AG09319 (cell line): ENCODE data around the gene CHST13.
"Not testable (repeated sequence)": the region's sequence is repeated elsewhere in the genome, so short reads cannot be mapped to it uniquely, and the experiment has no call there.

Source experiments
- DNase-seq: peaks from one replicate; pipeline ENCODE4 v3.0.0-alpha.2; 2010; ENCODE audit warnings: low read depth; ENCODE audit errors: extremely low read depth
- TF ChIP-seq, protein P1 (sequence below): IDR thresholded peaks from 2 replicates; pipeline ENCODE4 v1.5.1; 2011; ENCODE audit warnings: low read depth, mild to moderate bottlenecking, inconsistent platforms, low read length, moderate library complexity

Gene CHST13

DNA sequence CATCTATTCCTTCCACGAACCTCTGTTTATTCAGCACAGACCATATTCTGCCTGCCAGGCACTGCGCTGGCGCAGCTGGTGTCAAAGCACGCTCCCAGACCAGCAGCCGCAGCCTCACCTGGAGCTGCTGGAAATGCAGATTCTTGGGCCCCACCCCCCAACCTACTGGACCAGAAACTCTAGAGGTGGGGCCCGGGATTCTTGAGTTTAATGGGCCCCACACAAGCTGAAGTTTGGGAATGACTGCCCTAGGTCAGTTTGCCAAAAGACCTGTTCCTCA, 7.0 kb downstream of the CHST13 start:
- DNase-seq = no peak

GRCh38 chr3:126533506-126533905, 9.6 kb downstream of the CHST13 start:
- DNase-seq = no peak
- TF ChIP-seq, protein P1, sequence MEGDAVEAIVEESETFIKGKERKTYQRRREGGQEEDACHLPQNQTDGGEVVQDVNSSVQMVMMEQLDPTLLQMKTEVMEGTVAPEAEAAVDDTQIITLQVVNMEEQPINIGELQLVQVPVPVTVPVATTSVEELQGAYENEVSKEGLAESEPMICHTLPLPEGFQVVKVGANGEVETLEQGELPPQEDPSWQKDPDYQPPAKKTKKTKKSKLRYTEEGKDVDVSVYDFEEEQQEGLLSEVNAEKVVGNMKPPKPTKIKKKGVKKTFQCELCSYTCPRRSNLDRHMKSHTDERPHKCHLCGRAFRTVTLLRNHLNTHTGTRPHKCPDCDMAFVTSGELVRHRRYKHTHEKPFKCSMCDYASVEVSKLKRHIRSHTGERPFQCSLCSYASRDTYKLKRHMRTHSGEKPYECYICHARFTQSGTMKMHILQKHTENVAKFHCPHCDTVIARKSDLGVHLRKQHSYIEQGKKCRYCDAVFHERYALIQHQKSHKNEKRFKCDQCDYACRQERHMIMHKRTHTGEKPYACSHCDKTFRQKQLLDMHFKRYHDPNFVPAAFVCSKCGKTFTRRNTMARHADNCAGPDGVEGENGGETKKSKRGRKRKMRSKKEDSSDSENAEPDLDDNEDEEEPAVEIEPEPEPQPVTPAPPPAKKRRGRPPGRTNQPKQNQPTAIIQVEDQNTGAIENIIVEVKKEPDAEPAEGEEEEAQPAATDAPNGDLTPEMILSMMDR = no peak

More for the DNA sequence above, 7.0 kb downstream of the CHST13 start:
- TF ChIP-seq, protein P1 = no peak

DNA sequence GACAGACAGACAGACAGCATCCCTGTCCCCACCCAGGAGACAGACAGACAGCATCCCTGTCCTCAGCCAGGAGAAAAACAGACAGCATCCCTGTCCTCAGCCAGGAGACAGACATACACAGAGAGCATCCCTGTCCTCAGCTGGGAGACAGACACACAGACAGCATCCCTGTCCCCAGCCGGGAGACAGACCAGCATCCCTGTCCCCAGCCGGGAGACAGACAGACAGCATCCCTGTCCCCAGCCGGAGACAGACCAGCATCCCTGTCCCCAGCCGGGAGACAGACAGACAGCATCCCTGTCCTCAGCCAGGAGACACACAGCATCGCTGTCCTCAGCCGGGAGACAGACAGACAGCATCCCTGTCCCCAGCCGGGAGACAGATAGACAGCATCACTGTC, 10.8 kb downstream of the CHST13 start:
- DNase-seq = not testable (repeated sequence)

- TF ChIP-seq, protein P1 = no peak
- no peak for DNase-seq
Observed at GRCh38 chr3:126535636-126536035, 11.7 kb downstream of the CHST13 start.

GRCh38 chr3:126536126-126536525, 12.2 kb downstream of the CHST13 start:
- TF ChIP-seq, protein P1 = no peak
- DNase-seq = no peak

DNA sequence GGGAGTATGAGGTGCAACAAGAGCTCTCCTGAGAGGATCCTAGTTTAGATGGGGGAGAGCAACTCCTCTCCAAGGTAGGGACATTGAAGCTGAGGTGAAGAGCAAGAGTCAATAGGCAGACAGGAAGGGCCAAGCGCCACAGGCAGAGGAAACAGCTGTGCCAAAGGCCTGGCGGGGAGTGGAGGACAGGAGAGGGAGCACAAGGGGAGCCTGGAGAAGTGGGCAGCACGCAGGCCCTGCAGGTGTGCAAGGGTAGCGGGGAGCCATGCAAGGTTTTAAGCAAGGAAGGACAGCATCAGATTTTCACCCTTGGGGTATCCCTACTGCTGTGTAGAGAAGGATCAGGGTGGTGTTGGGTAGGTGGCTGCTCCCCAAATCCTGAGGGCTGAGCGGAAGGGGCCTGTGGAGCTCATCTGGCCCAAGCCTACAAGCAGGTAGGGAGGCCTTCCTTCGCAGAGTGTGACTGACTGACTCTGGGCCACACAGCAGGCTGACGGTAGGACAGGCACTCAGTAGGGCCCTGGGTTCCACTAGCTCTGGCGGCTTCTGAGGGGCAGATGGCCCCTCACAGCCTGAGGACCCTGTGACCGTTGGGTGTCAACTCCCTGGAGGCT, 13.3 kb downstream of the CHST13 start:
- TF ChIP-seq, protein P1 = no peak
- DNase-seq = no peak

GRCh38 chr3:126537730-126538281, 13.9 kb downstream of the CHST13 start:
- TF ChIP-seq, protein P1 = no peak
- DNase-seq = no peak

GRCh38 chr3:126538316-126538715, 14.4 kb downstream of the CHST13 start:
- DNase-seq = no peak
- TF ChIP-seq, protein P1 = no peak
